Hematopoietic multipotent progenitor cell treated with erythropoietin and hydrocortisone succinate and interleukin-3 and kit ligand, for 17 days (in vitro differentiated cells): Measurements from ENCODE around the gene PPP1R16B.
"Not testable (repeated sequence)": the region's sequence is repeated elsewhere in the genome, so short reads cannot be mapped to it uniquely, and the experiment has no call there.

ENCODE experiments used
- DNase-seq: peaks from one replicate; pipeline ENCODE4 v3.0.0-alpha.2; 2015; ENCODE audit warnings: low spot score

Gene PPP1R16B

DNA sequence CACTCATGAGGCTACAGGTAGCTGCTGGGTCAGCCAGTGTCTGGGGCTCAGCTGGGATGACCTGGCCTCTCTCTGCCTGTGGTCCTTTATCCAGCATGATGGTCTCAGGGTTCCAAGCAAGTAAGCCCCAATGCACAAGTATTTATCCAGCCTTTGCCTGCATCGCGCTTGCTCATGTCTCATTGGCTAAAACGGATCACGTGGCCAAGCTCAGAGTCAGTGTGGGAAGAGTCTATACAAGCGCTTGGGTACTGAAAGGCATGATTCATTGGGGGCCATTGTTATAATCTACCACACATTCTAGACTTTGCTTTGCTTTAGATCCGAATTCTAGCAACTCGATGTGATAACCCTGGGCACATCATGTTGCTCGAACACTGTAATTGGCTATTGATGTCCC lies 48.3 kb downstream of the PPP1R16B start:
- no peak for DNase-seq

GRCh38 chr20:38854654-38855066 lies 49.2 kb downstream of the PPP1R16B start:
- DNase-seq: no peak

DNA sequence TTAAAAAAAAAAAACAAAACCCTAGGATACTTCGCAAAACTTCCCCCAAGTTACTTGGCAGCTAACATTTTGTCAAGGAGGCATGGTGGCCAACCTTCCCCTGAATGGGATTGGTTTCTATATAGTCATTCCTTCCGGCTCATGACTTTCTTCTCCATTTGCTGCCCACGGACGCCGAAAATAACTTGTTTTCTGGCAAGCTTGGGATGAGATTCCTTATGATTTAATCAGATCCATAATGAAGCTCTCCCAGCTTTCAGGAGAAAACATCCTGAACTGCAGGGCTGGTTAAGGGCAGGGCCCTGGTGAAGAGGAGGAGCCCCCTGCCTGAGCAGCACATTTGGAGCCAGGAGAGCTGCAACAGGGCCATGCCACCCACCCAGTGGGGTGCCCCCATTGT lies 49.9 kb downstream of the PPP1R16B start:
- DNase-seq: no peak

DNA sequence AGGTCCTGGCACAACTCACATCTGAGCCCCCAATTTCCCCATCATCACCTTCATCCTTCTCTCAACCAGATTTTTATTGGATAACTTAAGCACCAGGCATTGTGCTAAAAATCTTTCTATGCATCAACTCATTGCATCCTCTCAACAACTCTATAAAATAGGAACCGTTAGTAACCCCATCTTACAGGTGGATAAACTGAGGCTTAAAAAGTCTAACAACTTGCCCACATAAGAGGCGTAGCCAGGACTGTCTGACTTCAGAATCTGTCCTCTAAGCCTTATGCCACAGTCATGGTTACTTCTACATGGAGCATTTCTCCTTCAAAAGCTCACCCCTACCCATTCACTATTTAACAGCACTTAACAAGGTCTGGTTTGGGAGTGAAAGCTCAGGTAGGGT lies 51.1 kb downstream of the PPP1R16B start:
- no peak for DNase-seq

- no peak for DNase-seq
These were observed 52.2 kb downstream of the PPP1R16B start for GRCh38 chr20:38857703-38858102.

DNA sequence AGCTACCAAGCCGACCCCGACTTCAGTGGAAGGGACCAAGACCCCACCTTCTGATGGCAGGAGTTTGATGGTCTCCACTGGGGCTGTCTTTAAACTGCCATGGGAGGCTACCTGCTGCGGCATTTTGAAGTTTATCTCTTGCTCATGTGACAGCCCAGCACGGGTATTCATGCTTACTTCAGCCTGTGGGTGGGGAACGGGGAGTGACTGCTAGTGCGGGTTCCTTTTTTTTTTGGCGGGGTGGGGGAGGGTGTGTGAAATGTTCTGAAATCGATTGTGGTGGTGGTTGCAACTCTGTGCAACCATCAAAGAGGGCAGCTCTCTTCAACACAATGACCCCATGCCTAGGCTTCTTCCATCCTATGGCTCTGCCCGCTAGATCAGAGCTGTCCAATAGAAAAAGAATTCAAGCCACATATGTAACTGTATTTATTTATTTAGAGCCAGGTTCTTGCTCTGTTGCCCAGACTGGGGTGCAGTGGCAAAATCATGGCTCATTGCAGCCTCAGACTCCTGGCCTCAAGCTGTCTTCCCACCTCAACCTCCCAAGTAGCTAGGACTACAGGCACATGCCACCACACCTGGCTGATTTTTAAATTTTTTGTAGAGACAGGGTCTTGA lies 53.7 kb downstream of the PPP1R16B start:
- no peak for DNase-seq

GRCh38 chr20:38859857-38860256 lies 54.4 kb downstream of the PPP1R16B start:
- DNase-seq: not testable (repeated sequence)

DNA sequence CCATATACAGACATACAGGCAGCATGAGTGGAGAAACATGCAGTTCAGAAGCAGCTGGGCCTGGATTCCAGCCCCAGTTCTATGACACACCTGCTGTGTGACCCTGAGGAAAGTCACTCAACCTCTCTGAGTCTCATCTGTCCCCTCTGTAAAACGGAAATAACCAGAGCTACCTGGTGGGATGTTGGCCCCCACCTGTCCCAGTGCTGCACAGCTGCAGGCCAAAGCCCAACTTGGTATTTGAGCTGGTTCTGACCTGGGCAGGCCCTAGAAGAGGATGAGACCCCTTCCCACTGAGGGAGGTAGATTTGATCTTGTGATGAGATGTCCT lies 55.5 kb downstream of the PPP1R16B start:
- DNase-seq: no peak

GRCh38 chr20:38862226-38862625 lies 56.7 kb downstream of the PPP1R16B start:
- no peak for DNase-seq

- DNase-seq: no peak
These were observed 57.7 kb downstream of the PPP1R16B start for GRCh38 chr20:38863024-38863851.

DNA sequence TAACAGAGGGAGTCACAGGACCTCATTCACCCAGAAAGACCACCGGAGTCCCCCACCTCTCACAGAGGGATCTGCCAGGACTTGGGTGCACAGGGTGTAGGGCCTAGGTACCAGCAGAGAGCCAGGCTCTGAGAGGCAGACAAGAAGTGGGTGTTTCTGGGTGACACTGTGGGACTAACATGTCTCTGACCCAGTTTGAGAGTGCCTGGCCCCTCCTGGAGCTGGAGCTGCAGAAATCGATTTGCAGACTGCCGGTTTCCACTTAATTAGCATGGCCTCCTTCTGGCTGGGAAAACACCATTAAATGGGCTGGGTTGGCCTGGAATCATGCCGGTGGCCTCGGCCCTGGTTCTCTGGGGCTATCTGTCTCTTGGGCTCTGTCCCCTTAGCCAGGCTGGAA lies 59.2 kb downstream of the PPP1R16B start:
- no peak for DNase-seq

GRCh38 chr20:38866265-38867061 lies 61.0 kb downstream of the PPP1R16B start:
- DNase-seq: no peak

DNA sequence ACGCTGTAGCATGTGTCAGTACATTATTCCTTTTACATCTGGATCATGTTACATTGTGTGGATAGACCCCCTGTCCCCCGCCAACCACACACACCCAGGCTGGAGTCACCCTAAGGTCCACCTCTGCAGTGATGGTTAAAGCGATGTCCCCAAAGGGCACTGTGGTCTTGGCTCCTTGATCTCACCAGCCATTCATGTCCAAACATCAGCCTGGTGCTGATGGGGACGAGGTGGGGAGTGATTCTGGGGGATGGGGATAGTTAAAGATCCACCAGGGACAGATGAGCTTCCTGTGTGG lies 61.5 kb downstream of the PPP1R16B start:
- no peak for DNase-seq

GRCh38 chr20:38870733-38871559 lies 65.4 kb downstream of the PPP1R16B start:
- DNase-seq: no peak

GRCh38 chr20:38871560-38871953 lies 66.1 kb downstream of the PPP1R16B start:
- no peak for DNase-seq

GRCh38 chr20:38872036-38872435 lies 66.5 kb downstream of the PPP1R16B start:
- DNase-seq: no peak

GRCh38 chr20:38872491-38873049 lies 67.1 kb downstream of the PPP1R16B start:
- DNase-seq: no peak

- DNase-seq: no peak
These were observed 67.6 kb downstream of the PPP1R16B start for GRCh38 chr20:38873050-38873581.

GRCh38 chr20:38874460-38875174 lies 69.1 kb downstream of the PPP1R16B start:
- no peak for DNase-seq

DNA sequence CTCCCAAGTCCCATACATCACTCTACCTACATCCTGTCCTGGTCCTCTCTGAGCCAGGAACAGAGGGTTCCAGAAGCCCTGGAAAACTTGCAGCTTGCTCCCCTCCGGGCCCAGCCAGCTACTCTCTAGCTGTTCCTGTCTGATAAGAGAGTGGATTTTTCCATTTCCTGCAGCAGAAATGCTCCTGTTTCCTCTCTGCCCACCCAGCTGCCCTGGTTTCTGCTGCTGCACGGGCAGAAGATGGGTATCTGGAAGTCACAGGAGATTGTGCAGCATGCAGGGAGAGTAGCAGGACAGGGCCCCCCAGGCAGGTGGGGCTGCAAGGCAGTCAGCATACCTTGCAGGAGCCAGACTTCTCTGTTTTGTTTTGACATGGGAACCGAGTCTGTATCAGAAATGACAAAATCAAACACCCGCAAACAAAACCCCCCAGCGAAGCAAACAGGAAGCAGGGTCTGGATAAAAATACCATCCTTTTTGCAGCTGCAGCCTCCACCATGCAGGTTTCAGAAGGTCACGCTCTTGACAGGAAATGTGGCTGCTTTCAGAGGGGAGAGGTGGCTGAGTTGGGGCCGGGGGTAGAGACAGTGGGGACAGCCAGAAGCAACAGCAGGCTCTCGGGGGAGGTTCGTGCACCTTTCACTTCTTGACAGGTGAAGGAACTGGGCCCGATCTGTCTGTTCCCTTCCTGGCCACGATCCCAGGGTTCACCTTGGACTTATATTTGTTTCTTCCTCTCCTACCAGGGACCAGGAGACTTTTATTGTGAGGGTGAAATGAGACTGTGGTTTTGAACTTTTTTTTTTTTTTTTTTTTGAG lies 69.9 kb downstream of the PPP1R16B start:
- DNase-seq: no peak
